DMS79 treated with DMSO at 0.1 percent for 48 hours (cell line): ENCODE results near the gene MOSPD3.

Source experiments
- DNase-seq: peaks from one replicate; lab custom pipeline; 2025; lab: John Stamatoyannopoulos, UW

The MOSPD3 gene

DNA sequence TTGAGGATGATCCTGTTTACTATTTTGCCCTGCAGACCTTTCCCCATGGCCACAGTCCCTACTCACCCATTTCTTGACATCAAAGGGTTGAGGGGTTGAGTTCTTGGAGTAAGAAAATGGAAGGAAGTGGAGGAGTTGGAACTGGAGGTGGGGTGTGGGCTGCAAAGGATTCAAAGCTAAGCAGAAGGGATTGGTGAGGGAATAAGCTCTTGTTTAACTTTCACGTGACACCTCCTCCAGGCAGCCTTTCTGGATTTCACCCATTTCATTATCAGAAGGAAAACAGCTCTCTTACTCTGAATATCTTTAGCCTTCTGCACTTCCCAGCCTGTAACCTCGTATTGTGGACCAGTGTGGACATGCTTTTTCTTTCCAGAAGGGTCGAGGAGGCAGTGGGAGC, 13.7 kb downstream of the MOSPD3 start:
- no peak for DNase-seq

DNA sequence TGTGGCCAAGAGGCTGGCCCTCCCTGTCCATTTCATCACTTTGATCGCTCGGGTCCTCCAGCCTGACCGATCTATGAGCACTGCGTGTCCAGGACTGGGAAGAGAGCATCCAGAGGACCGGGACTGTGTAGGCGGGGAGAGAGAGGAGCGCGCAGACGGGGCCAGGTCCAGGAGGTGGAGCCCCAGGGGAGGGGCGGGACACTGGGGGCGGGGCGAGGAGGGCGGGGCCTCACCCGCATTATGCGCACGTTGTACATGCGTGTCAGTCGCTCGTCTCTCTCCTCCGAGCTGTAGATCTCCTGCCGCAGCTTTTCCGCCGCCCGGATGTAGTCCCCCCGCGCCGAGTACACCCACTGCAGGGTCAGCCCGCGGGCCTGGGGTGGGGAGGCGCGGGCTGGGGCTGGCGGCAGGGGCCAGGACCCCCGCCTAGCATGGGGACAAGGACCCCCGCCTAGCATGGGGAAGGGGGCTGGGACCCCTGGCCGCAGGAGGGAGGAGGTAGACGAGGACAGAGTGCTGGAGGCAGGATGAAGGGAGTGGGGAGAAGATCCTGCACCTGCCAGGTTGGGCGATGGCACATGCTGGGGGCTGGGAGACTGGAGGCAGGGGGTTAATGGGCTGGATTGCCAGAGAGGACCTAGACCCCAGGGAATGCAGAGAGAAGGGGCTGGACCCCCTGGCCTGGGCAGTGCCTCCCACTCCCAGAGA, 14.3 kb downstream of the MOSPD3 start:
- DNase-seq: no peak

DNA sequence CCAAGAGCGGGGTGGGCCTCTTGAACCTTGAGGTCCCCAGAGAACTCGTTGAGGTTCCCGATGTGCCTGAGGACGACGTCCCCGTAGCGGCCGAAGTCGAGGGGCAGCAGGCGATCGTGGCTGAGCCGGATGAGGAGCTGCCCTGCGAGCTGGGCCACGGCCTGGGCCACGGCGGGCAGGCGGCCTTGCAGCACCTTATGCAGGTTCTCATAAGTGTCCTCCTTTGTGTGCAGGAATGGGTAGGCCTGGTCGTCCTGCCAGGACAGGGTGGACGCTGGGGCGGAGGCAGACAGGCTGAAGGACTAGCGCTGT, 14.9 kb downstream of the MOSPD3 start:
- no peak for DNase-seq

DNA sequence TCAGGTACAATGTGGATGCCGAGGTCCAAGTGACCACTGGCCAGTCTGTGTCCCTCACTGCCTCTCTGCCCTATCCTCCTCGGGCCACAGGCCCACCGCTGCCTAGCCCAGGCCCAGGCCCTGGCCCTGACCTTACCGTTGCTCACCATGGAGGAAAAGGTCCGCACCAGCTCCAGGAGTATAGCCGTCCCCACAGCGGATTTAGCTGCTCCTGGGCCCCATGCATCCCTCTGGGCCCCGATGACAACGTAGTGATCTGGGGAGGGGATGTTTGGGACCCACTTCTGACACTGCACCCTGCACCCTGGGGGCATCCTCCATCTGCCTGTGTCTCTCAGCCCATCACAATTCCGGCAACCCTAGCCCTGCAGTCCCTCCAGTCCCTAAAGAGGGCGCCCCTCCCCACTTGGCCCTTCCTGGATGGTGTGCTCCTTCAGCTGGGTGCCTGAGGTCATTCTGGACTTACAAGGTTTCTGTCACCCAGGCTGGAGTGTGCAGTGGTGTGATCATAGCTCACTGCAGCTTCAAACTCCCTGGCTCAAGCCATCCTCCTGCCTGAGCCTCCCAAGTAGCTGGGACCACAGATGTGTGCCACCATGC, 16.9 kb downstream of the MOSPD3 start:
- no peak for DNase-seq

DNA sequence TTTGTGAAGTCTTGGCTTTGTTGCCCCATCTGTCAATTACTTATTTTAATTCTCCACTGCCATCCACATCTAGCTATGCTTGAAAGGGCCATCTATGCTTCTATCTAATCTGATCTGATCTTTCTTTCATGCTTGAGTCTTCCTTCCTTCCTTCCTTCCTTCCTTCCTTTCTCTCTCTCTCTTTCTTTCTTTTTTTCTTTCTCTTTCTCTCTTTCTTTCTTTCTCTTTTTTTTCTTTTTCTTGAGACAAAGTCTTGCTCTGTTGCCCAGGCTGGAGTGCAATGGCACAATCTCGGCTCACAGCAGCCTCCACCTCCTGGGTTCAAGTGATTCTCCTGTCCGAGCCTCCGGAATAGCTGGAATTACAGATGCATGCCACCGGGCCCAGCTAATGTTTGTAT, 17.7 kb downstream of the MOSPD3 start:
- DNase-seq: no peak

DNA sequence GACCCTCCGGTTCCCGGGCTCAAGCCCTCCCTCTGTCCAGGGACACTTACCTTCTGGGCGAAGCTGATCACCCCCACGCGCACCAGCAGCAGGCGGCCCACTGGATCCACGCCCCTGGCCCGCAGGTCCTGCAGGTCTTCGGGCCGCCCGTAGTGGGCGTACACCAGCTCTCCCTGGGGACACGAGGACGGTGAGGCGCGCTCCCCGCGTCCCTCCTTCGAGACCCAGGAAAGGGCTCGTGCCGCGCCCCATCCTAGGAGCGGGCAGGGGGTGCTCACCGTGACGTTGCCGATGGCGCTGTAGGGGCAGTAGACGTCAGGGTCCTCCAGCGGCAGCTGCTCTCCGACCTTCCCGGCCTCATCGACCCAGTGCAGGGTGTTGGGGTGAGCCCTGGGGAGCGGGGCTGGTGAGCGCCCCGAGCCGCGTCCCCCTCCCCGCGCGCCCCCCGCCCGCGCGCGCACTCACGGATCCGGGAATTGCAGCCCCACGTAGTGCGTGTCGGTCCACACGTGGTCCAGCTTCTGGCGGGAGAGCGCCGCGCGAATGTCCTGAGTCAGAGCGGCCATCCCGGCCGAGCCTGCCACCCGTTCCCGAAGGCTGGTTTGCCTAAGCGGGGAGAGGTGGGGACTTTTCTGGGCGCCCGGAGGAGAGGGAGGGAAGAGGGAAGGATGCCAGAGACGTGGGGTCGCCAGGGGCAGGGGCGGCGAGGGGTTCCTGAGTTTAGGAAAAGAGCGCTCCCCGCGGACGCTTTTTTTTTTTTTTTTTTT, 20.8 kb downstream of the MOSPD3 start:
- peak; percentile 64 for DNase-seq

DNA sequence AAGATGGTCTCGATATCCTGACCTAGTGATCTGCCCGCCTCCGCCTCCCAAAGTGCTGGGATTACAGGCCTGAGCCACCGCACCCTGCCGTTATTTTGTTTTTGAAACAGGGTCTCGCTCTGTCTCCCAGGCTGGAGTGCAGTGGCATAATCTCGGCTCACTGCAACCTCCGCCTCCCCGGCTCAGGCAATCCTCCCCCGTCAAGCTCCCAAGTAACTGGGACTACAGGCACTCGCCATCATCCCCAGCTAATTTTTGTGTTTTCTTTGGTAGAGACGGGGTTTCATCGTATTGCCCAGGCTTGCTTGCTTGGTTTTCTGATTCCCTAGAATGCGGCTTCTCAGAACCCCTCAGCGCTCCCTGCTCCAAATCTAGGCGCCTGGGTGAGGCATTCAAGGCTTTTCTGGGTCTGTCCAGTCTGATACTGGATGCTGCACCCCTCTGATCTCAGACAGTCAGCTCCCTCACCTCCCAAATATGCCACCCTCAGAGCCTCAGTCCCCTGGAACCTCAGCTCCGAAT, 27.7 kb downstream of the MOSPD3 start:
- no peak for DNase-seq

DNA sequence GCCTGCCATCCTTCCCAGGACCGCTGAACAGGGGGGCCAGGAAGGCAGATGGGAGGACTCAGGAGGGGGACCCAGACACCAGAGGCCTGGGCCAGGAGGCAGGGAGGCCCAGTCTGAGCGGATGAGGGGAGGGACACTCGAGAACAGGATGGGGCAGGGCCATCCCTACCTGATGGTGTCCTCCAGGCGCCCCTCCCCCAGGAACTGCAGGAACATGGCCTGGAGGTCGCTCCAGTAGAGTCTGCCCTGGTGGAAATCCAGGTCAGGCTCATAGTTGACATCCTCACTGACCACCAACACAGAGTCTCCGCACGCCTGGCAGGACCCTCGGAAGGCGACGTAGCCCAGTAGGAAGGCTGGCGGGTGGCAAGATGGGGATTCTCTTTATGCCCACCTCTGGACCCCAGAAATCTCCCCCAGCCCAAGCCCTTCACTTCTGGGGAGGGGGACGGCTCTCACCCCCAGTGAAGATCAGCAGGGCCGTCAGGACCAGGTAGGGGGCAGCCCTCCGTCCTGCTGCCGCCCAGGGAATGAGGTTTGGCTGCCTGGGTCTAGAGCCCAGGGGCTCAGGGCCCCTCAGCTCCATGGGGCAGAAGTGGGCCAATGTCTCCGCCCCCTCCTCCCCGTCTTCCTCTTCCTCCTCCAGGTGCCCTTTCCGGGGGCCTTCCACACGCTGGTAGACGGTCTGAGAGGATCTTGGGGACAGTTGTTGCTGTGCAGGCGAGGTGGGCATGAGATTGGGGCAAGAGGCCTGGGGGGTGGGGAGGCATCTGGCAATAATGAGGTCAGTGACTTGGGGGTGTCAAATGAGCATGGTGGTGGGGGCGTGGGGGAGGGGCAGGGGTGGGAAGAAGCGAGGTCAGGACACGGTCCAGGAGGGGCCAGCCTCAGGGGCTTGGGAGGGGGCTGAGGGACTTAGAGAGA, 28.4 kb downstream of the MOSPD3 start:
- DNase-seq: no peak

DNA sequence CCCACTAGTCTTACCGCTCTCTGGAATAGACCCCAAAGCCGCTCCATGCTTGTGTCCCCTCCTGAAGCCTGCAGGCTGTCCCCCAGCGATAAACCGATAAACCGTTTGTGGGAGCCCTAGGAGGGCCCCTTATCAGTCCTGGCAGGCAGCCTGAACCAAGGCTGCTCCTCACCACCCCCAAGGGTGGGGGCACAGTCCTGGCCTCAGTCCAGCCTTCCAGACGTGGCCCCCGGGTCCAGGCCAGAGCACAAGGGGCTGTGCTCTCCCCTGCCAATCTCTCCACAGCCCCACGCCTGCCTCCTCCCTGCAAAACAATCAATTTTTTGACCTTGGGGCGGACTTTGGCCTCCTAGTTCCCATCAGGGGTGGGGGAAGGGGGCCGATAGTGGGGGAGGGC, 29.1 kb downstream of the MOSPD3 start, which contains the start of gene TFR2:
Gene TFR2 (minus strand): TSS at position 90 of the 397 bp plus-strand sequence. CDS start 43 bp downstream, at position 47.
- DNase-seq: no peak

DNA sequence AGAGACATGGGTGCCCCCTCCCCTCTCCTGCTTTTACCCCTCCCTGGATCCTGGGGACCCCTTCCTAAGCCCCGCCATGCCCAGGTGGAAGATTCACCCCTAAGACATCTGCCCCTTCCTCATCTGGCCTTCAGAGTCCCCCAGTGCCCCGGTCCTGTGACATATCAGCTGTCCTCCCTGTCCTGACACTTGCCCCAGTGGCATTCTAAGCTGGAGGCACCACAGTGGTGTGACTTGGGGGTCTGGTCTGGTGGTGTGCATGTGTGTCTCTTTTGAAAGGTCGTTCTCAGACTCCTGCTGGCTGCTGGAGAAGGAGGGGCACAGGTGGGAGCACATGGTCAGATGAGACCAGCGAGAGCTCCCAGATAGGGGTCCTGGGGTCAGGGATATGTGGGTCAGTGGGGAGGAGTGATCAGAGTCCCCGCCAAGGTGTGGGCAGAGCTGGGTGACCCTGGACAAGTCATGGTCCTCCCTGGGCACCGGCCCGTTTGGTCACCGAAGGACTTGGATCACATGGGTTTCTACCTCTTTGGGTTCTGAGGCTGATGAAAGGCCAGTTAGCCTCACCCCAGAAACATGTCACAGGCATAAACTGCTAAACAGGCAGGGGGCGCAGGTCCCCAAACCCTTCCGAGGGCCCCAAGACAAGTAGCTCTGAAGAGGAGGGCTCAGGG, 29.7 kb downstream of the MOSPD3 start:
- no peak for DNase-seq

DNA sequence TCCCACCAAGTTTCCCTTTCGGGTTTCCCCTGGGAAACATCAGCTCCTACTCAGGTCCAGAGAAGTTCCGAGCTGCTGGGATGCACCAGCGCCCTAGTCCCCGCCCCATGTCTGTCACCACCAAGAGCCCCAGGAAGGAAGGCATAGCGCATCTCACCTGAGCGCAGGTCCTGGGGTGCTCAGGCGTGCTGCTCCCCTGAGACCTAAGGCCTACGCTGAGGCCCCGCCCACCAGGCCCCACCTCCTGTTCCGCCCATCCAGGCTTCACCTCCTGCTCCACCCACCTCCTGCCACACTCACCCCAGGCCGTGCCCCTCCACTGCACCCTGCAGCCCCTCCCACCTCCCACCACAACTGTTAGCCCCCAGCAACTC, 30.2 kb downstream of the MOSPD3 start:
- DNase-seq: no peak

DNA sequence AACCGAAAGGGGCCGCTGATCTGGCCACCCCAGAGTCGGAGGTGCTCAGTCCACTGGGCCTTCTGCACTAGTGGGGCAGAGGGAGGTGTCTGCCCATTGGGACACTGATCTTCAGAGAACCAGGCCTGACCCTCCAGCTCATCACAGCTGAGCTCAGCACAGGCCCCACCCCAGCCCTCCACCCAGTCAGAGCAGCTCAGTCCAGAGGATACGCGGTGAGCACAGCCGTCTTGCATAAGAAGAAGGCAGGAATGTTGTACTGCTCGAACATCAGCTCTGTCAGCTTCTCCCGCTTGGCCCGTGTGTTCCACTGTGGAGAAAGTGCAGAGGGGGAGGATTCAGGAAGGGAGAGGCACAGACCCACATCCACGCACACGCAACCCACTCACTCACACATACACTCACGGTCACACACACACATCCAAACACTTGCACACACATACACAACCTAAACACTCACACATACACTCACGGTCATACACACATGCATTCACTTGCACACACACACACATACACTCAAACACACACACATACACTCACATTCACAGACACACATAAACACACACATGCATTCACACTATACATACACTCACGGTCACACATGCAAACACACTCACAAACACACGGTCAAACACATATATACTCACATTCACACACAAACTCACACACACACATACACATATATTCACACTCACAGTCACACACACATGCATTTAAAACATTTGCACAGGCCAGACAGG, 37.7 kb downstream of the MOSPD3 start:
- DNase-seq: no peak

DNA sequence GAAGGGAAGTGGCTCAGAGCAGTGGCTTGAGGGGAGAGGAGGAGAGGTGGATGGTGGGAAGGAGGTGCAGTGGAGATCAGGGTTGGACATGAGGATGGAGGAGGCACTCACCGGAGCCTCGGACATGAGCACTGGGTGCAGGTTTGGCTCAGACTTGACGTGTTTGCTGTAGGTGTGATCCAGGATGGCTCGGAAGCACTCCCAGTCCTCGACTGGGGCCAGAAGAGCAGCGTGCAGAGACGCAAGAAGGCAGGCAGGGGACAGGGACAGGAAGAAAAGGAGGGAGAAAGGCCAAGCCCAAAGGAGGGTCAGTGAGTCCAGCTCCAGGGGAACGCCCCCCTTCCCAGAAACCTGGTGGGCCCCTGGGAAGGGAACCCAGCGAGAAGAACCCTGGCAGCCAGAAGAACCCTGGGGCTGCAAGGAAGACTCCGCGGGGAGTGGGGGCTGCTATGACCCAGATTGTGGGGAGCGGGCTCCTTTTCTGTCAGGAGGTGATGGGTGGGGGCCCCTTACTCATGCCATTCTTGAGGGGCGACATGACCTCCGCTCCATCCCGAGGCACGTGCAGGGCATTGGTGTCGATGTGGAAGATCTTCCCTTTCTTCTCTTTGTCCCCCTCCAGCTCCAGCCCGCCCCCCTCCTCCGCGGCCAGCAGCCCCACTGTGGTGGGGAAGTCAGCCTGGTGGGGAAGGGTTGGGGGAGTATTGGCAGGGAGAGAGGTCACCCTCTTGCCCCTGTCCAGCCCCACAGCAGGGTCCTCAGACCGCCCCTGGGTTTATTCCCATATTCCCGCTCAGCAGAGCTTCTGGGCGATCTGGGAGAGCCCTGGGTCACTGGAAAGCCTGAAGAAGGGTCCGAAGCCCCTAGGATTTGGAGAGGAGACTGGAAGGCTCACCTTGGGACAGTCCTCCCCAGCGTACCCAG, 42.8 kb downstream of the MOSPD3 start:
- DNase-seq: no peak

DNA sequence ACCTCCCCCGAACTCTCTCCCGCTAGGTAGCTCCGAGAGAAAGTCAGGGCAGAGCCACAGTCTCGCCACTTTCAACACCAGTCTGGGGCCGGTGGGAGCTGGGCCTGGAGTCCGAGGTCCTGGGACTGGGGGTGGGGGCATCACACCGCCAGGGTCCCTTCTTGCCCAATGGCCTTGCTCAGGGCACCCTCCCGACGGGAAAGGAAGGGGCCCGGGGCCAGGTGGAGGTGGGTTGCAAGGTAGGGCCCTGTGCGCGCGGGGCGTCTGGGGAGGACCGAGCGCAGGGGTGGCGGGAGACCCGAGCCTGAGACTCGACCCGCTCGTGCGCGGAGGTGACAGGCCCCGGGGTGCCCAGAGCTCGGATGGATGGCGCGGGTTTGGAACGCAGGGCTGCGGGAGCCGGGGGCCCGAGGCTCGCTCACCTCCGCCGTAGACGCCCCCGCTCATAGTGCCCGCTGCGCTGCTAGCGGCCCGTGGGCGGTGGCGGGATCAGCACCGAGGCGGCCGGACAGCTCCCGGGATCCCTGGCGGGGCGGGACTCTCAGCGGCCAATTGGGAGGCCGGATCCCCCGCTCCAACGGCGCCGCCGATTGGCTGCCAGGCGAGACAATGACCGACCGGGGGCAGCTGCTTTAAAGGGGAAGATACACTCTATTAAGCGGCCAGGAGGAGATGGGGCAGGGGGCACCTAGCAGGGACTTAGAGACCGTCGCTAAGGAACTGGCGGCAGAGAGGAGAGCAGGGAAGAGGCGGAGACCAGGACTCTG, 43.8 kb downstream of the MOSPD3 start, which contains the start of gene ACTL6B:
Gene ACTL6B (minus strand): TSS at position 541 of the 767 bp plus-strand sequence. CDS start 94 bp downstream, at position 447.
- peak; percentile 67 for DNase-seq

DNA sequence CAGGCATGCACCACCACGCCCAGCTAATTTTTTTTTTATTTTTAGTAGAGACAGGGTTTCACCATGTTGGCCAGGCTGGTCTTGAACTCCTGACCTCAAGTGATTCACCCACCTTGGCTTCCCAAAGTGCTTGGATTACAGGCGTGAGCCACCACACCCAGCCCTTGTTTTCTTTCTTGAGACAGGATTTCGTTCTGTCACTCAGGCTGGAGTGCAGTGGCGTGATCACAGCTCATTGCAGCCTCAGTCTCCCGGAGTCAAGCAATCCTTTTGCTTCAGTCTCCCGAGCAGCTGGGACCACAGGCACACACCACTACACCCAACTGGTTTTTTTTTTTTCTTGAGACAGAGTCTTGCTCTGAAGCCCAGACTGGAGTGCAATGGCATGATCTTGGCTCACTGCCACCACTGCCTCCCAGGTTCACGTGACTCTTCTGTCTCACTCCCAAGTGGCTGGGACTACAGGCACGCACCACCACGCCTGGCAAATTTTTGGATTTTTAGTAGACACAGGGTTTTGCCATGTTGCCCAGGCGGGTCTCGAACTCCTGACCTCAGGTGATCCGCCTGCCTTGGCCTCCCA, 49.9 kb downstream of the MOSPD3 start:
- peak; percentile 17 for DNase-seq
